VCaP (cell line): ENCODE results near the gene LRRC72.

Source experiments
- H3K27ac ChIP-seq: fragments of 450-650 bp; 2 replicates; pipeline ENCODE4 v1.5.1; 2017
- CTCF ChIP-seq: fragments of 450-650 bp; conservative IDR thresholded peaks from 2 replicates; pipeline ENCODE4 v1.5.1; 2017; ENCODE audit warnings: mild to moderate bottlenecking, moderate library complexity

Gene LRRC72

GRCh38 chr7:16585540-16585939, 58.9 kb downstream of the LRRC72 start:
- no peak overlapping the region for H3K27ac ChIP-seq
- no peak for TF ChIP-seq CTCF

GRCh38 chr7:16586081-16586874, 59.7 kb downstream of the LRRC72 start:
- no peak overlapping the region for H3K27ac ChIP-seq
- no peak for TF ChIP-seq CTCF

- peak overlapping the region; percentile 82; the same call in 1 of the 2 replicates for H3K27ac ChIP-seq
- TF ChIP-seq CTCF = no peak
These were observed 60.5 kb downstream of the LRRC72 start for GRCh38 chr7:16587129-16587528.

GRCh38 chr7:16587790-16588189, 61.2 kb downstream of the LRRC72 start:
- H3K27ac ChIP-seq = peak overlapping the region; percentile 82; the same call in 1 of the 2 replicates
- TF ChIP-seq CTCF = no peak

GRCh38 chr7:16589881-16590280, 63.3 kb downstream of the LRRC72 start:
- peak overlapping the region; percentile 82 for H3K27ac ChIP-seq
- TF ChIP-seq CTCF = no peak

GRCh38 chr7:16590424-16590823, 63.8 kb downstream of the LRRC72 start:
- peak overlapping the region; percentile 82 for H3K27ac ChIP-seq
- TF ChIP-seq CTCF = no peak

- H3K27ac ChIP-seq = peak overlapping the region; percentile 82; the same call in 1 of the 2 replicates
- TF ChIP-seq CTCF = no peak
These were observed 65.8 kb downstream of the LRRC72 start for GRCh38 chr7:16592395-16592794.
